HG03575 (cell line): Measurements from ENCODE around the gene PKD1L1.
"Not testable (repeated sequence)": the region's sequence is repeated elsewhere in the genome, so short reads cannot be mapped to it uniquely, and the experiment has no call there.

Experiments used
- ATAC-seq: cut with Tn5 transposase; IDR thresholded peaks from one replicate; pipeline ENCODE4 v1.9.1; 2021; ENCODE audit not compliant: unreplicated experiment, insufficient number of reproducible peaks, low FRiP score; ENCODE audit errors: extremely low read depth

The PKD1L1 gene

DNA sequence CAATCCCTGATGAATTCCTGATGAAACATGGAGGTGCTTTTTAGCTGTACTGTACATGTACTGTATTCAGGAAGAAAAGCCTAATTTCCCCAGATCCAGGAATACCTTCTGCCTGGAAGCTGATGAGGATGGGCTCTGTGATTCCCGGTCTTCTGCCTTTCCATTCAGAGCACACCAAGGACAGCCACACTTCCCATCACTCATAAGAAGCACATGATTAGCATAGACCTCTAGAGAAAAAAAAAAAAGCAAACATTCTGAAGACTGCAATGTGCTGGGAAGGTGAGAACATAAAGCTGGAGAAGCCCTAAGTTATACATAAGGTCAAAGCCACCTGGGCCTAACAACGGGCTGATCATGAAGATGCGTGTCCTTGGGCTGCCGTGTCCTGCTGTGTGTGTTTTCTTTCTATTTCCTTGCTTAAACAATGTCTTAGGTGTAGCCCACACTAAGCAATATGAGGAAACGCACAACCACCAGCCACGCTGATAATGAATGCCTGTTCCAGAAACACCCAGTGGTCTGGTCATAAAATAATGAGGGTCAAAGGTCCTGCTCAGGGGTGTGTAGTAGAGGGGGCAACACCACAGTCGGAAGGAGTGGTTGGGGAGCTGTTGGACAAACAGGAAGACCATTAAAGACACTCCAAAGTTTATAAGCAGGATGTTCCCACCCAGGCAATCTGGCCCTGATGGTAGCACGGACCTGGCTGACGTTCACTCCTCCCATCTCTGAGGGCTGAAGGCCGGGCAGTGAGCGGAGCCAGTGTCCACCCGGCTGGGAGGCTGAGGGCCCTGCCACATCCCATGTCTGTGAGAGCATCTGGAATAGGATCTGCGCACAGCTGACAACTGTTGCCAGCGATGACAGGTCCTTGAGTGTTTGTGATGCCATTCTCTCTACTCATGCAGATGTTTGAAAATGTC, 7.9 kb downstream of the PKD1L1 start:
- ATAC-seq, result no peak

DNA sequence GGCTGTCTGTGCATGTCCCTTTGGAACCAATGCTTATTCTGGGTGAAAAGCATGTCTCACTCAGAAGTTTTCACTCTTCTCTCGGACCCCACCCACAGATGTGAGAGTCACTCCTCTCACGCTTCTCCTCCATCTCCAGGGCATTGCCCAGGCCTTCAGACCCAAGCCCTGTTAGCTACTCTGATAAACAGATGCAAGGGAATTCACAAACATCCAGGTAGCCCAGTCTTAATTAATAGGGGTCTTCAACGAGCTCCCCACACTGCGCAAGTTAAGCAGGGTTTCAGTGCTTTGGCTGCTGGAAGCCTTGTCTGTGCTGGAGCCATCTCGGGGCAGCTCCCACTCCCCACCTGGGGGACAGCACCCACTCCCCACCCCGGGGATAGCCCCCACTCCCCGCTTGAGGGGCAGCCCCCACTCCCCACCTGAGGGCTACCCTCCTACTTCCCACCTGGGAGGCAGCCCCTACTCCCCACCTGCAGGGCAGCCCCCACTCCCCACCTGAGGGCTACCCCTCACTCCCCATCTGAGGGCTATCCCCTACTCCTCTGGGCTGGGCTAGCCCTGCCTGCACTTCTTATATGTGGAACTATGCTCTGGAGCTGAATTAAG, 8.7 kb downstream of the PKD1L1 start:
- ATAC-seq, result no peak

DNA sequence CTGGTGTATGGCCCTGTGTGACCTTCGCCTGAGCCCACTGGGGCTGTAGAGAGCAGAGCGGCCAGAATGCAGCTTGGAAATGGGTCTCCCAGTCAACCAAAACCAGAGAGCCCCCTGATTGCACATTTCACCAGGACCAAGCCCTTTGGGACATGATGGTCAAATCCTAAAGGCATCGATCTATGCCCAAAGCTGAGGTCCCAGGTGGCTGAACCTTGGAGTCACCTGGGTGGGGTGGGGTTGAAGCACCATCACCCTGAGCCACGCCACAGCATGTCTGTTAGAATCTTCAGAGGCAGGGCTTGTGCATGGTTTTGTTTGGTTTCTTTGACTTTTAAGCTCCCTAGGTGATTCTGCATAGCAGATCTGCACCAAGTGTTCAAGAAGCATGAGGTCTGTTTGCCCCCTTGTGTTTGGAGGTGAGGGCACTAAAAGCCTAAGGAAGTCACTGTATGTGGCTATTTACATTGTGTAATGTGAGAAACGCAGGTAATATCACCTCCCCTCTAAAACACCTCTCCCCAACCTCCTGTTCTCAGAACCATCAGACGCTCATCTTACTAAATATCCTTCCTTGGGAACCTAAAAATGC, 9.6 kb downstream of the PKD1L1 start:
- ATAC-seq, result no peak

DNA sequence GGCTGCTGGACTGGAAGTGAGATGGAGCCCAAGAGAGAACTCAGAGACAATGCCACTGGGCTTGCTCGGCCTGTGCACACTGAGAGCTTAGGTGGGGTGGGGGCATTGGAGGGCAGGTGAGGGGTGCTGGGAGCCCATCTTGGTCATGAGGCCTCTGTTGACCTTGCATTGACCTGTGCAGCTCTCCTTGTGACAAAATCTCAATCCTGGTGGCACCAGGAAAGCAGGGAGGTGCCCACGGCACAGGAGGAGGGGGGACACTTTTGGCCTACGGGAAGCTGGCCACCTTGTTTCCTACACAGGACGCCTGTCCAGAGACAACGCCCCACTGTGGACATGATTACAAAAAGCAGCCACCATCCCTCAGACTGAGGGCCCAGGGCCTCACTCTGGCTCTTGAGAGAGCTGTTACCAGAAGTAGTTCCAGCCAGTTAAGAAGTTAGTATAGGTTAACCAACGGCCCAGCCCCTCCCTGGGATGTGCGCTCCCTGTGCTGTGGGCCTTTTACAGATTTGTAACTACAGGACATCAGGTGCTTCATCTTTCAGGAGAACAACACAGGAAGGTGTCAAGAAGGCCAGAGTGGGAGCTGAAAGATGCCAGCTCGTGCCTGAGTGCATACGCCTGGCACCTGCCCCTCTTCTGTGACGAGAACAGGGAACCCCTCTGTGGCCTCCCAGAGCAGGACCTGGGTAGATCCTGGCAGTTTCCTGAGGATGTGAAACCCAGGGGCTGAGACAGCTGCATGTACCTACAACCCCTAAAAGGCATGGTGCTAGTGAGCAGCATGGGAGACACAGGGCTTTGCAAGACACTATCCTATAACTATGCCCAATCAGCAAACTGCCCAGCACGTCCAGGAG, 10.3 kb downstream of the PKD1L1 start:
- no peak for ATAC-seq

DNA sequence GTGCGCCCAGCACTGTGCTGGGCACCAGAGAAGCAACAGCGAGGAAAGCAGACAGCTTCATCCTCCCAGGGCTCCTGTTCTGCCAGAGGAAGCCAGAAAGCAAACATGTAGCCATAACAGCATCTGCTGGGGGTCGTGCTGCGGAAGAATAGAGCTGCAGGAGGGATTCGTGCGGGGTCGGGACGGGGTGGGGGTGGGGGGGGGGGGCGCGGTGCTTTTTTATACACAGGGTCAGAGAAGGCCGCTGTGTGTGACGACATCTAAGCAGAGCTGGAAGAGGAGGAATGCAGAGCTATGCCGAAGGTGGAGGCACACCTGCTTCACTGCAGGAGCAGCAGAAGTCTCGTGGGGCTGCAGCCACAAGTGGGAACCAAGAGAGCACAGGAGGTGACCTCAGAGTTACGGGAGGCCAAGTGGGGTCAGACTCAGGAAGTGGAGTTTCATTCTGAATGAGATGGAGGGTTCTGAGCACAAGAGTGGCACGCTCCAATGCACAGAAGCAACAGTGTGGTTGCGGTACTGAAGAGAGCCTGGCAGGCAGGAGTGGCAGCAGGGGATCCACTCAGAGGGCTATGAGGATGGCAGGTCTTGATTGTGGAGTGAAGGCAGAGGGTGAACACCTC, 11.1 kb downstream of the PKD1L1 start:
- ATAC-seq, result peak; percentile 96

DNA sequence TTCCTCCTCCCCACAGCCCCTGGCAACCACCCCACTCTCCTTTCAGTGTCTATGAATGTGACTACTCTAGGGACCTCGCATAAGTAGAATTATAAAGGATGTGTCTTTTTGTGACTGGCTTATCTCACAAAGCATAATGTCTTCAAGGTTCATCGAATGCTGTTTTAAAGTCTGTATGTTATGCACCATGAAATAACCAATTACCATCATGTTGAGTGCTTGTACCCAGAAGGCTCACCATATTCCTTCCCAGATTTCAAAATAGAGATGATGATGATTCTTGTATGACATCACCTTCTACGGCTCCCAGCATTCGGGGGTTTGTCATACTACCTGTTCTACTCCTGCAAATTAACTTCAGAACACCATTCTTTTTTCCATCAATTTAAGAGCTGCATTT, 11.9 kb downstream of the PKD1L1 start:
- ATAC-seq, result no peak

DNA sequence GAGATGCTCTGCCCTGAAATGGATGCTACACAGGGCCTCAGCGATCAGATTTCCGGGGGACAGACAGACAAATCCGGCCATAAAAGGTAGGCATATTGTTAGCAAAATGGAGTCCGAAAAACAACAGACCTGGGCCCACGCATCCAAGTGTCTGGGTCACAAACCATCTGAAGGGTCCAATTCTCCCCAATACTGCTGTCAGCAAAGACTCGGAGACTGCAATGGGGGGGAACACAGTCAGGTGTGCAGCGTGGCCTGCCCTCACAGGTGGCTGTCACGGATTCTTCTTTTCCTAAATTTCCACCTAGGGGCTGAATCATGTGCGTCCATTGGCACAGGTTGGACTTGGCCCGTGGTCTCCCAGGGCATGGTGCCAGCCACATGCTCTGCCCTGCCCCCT, 12.9 kb downstream of the PKD1L1 start:
- no peak for ATAC-seq

DNA sequence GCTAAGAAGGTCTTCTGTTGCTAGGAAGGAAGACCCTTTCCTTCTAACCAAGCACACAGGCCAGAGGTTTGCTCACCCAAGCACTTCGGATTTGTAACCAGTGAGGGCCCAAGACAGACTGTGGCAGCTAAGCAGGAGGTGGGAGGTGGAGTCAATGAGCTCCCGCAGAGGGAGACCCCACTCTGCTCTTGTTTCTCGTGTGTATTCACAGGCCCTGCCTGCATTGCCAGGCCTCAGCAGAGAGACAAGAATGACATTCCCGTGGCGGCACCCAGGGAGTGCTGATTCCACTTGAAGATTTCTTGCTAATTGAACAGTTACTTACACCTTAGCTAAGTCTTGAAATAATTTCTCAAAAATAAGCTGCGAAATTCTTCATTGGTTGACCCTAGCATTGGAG, 13.4 kb downstream of the PKD1L1 start:
- no peak for ATAC-seq

DNA sequence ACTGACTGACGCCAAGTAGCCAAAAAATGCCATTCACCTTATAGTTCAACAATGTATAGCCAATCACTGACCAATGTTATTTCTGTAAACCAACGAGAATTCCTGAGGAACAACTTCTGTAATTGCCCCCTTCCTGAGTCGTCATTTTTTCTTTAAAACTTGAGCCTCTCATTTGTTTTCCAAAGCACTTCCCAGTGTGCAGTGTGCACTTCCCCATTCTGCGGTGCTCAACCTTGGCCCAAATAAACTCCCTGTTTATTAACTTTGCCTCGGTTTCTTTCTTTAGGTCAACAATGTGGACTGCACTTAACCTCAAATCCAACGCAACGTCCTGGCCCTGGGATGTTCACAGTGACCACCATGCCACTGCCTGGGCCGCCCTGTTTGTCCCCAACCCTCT, 15.1 kb downstream of the PKD1L1 start:
- no peak for ATAC-seq

DNA sequence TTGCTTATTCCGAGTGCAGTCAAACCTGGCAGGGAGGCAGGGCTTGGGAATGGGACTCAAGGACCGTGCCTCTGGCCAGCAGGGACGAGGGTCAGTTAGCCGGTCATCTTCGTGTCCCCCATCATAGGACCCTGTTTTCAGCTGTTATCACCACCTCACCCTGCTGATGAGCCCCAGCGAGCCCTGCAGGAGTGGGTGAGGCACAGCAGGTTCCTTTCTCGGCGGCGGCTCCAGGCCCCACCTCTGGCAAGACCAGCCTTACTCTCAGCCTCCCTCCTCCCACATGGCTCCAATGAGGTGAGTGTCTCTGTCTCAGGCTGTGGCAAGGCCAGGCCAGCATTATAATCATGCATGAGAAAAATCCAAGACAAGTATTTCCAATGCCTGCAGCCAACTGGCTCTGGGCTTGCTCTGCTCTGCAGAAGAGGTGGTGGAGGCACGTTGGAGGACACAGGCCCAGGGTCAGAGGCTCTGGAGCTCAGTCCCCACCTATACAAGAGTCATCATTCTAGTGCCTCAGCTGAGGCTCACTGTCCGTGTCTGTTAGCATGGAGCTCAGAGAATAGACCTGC, 15.7 kb downstream of the PKD1L1 start:
- ATAC-seq, result no peak

DNA sequence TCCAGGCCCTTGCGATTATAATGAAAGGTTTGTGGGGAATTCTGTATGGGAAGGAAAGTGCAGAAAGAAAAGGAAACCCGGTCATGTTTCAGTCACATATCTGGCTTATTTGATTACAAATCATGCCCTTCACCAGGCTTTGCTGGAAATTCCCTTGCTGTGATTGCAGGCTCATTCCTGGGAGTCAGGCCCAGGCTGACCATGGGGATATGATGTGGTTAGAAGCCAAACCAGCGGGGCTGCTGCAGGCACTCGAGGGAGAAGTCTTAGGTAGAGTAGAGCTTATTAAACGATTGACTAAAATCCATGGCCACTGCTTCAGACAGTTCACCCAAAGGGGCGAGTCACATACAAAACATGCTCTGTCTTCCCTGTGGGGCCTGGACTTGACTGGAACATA, 16.2 kb downstream of the PKD1L1 start:
- no peak for ATAC-seq

DNA sequence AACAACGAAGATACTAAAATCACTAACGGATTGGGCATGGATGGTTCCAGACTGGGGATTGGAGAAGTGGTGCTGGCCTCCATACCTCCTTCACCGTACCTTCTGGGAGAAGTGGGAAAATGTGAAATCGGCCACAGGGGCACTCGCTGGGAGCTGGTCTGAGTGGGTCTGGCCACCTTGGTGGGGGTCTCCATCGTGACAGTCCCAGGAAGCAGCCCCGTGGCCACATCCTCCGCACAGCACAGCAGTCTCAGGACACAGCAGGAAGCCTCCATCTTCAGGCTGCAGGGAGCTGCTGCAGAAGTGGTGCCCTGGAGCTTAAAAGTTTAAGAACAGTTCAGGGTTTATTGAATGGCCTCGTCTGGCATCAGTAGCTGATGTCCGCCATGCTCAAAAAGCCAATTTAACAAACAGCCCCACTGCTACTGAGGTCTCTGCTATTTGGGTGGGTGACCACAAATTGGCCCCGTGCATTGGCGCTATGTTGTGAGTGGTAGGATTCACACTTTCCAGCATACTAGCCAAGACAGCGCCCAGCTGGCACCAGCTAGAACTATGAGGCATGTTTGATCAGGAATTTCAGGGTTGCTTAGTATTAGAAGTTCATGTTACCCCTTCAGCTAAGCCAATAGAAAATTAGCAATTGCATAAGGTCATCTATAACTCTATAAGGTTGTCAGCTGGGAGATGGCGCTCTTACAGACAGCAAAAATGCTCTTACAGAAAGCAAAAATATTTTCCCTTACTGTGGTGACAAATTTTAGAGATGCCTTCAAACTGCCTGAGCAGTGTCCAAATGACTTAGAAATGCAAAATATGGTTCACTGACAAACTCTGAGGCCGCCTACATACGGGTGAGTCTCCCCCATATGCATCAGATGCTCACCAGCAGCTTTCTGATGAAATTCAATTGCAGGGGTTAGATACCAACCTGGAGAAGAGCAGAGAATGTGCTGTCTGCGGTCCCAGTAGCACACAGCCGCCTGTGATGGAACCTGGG, 17.0 kb downstream of the PKD1L1 start:
- no peak for ATAC-seq

DNA sequence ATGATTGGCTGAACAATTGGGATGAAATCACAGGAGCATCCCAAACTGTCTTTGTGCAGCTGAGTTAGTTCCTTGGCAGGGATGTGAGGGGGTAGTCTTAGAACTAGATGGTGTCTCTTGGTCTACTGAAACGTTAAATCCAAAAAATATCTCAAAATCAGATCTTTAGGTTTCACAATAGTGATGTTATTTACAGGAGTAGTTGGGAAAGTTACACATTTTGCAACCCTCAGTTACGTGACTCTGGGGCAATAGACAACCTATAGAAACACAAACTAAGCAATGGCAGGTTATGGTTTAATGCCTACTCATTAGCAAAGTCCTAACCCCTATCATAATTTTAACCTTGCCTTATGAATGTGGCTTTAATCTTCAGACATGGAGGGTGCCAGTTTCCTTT, 24.0 kb downstream of the PKD1L1 start:
- no peak for ATAC-seq

DNA sequence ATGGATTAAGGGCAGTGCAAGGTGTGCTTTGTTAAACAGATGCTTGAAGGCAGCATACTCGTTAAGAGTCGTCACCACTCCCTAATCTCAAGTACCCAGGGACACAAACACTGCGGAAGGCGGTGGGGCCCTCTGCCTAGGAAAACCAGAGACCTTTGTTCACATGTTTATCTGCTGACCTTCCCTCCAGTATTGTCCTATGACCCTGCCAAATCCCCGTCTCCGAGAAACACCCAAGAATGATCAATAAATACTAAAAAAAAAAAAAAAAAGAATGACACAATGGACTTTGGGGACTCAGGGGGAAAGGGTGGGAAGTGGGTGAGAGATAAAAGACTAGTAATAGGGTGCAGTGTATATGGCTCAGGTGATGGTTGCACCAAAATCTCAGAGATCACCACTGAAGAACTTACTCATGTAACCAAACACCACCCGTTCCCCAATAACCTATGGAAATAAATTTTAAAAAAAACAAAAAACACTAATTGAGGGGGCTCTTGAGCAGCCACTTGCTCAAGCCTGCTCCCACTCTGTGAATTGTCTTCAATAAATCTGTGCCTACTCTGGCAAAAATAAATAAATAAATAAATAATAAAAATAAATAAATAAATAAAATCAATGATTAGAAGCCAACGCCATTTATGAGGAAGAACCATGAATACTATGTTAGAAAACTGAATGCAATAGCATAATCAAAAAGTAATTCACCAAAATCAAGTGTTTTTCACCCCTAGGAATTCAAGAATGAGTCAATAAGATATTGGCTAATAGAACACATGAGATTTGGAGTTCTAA, 25.0 kb downstream of the PKD1L1 start:
- not testable (repeated sequence) for ATAC-seq

DNA sequence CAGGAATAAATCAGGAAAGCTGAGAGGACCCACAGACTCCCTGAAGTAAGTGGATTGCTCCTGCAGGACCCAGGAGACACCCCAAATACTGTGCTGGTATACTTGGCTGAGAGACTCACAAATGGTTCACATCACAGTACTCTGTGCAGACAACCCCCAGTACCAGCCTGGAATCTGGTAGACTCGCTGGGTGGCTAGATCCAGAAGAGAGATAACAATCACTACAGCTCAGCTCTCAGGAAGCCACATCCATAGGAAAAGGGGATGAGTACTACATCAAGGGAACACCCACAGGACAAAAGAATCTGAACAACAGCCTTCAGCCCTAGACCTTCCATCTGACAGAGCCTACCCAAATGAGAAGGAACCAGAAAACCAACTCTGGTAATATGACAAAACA, 31.8 kb downstream of the PKD1L1 start:
- ATAC-seq, result not testable (repeated sequence)

DNA sequence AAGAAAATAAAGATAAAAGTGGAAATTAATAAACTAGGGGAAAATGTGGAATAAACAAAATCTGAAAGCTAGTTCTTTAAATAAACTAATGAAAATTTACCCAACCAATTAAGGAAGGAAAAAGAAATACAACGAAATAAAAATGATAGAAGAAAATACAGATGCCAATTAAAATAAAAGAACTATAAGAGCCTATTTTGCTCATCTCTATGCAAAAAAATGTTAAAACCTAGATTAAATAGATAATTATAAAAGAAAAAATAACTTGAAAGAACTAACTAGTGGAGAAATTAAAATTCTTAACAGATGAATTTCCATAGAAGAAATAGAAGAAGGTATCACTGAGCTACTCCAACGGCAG, 32.7 kb downstream of the PKD1L1 start:
- no peak for ATAC-seq
